ENCODE measurements around the gene ITGB8.
A peak's percentile ranks its signal among the peaks of the same experiment; 100 is the strongest.

Gene ITGB8

DNA sequence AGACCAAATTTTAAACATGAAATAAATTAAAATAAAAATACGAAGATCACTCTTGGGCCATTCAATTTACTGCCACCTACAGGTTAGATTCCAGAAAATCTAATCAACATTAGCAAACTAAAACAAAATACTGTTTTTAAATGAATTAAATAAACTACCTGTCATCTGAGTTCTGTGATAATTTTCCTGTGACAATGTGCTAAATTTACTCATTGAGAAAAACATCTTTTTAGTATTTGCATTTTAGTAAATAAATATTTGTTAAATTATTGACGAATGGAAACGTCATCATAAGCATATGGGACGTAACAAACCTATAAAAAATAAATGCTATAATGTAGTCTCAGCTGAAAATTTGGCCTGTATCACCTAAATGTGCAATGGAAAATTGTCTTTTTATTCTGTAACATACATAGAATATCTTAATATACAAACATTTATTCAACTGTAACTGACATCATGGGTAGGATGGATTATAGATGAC, 72.1 kb downstream of the ITGB8 start:
- no peak overlapping the region for H3K27ac ChIP-seq
- no peaks in the 10 kb centered on the region for H4K20me1 ChIP-seq (ENCODE audit: insufficient read depth)
- no peaks in the 10 kb centered on the region for H3K4me1 ChIP-seq (ENCODE audit: low read depth, poor library complexity, severe bottlenecking)
- no peaks in the 10 kb centered on the region for H3K27me3 ChIP-seq (ENCODE audit: insufficient read depth, low read depth)
- H3K9ac ChIP-seq: no peak overlapping the region
- TF ChIP-seq, protein P1, sequence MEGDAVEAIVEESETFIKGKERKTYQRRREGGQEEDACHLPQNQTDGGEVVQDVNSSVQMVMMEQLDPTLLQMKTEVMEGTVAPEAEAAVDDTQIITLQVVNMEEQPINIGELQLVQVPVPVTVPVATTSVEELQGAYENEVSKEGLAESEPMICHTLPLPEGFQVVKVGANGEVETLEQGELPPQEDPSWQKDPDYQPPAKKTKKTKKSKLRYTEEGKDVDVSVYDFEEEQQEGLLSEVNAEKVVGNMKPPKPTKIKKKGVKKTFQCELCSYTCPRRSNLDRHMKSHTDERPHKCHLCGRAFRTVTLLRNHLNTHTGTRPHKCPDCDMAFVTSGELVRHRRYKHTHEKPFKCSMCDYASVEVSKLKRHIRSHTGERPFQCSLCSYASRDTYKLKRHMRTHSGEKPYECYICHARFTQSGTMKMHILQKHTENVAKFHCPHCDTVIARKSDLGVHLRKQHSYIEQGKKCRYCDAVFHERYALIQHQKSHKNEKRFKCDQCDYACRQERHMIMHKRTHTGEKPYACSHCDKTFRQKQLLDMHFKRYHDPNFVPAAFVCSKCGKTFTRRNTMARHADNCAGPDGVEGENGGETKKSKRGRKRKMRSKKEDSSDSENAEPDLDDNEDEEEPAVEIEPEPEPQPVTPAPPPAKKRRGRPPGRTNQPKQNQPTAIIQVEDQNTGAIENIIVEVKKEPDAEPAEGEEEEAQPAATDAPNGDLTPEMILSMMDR (conservative IDR thresholded peaks at IDR 0.05; ENCODE audit: low read depth, low read length): peak; percentile 45
- H3K4me2 ChIP-seq: no peak overlapping the region
- H2AFZ ChIP-seq (ENCODE audit: low read depth): no peak overlapping the region
- H3K79me2 ChIP-seq (ENCODE audit: insufficient read depth, low read depth): no peaks in the 10 kb centered on the region
- peaks cover 5% of the 10 kb centered on the region; the same call in 1 of the 2 replicates for H3K36me3 ChIP-seq (ENCODE audit: insufficient read depth)
- no peak overlapping the region for H3K4me3 ChIP-seq (IDR thresholded peaks at IDR 0.05; ENCODE audit: insufficient read depth, low read depth, low read length)

DNA sequence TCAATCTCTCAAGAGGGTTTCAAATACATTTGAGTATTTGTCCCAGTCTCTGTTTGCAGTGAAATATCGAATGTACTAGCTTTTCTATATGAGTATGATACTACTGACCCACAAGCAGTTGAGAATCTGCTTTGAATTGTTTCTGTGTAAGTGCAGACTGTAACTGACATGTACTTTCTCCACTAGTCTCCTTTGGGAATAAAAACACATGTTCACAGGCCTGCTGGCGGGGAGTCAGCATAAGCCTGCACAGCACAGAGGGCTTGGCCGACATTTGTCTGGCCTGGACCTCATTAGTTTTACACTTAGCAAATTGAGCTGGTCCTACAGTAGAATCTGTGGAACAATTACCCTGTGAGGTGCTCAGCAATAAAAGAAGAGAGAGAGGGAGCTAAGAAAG, 72.6 kb downstream of the ITGB8 start:
- Histone ChIP-seq H3K4me2 (no peak overlapping the region), H3K4me3 (IDR thresholded peaks at IDR 0.05; ENCODE audit: insufficient read depth, low read depth, low read length) (no peak overlapping the region), H3K27me3 (ENCODE audit: insufficient read depth, low read depth) (no peaks in the 10 kb centered on the region), H3K4me1 (ENCODE audit: low read depth, poor library complexity, severe bottlenecking) (no peaks in the 10 kb centered on the region), H2AFZ (ENCODE audit: low read depth) (no peak overlapping the region), H3K36me3 (ENCODE audit: insufficient read depth) (0 out of 2 replicates have a peak, but pooled peaks cover 5% of the 10 kb centered on the region), H3K79me2 (ENCODE audit: insufficient read depth, low read depth) (no peaks in the 10 kb centered on the region), H4K20me1 (ENCODE audit: insufficient read depth) (no peaks in the 10 kb centered on the region), H3K9ac (no peak overlapping the region), H3K27ac (no peak overlapping the region)
- TF ChIP-seq, protein P1 (conservative IDR thresholded peaks at IDR 0.05; ENCODE audit: low read depth, low read length): no peak

DNA sequence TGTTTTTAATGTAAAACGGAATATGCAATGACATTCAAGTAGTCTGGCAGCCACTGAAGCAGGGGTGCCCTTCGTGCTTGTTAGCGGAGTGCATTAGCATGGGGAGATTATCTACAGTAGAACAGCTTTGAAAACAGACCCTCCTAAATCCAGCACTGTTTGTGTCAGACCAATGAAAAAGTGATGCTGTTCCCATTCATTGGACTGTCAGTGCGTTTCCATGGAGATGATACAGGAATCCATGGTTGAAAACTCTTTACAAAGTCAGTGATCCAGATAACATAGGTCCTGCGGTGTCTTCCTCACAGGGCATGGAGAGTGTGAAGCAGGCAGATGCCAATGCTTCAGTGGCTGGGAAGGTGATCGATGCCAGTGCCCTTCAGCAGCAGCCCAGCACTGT, 73.6 kb downstream of the ITGB8 start:
- H3K27me3 ChIP-seq (ENCODE audit: insufficient read depth, low read depth): no peaks in the 10 kb centered on the region
- H3K4me2 ChIP-seq: no peak overlapping the region
- H2AFZ ChIP-seq (ENCODE audit: low read depth): no peak overlapping the region
- TF ChIP-seq, protein P1 (conservative IDR thresholded peaks at IDR 0.05; ENCODE audit: low read depth, low read length): no peak
- H3K4me3 ChIP-seq (IDR thresholded peaks at IDR 0.05; ENCODE audit: insufficient read depth, low read depth, low read length): no peak overlapping the region
- peaks cover 12% of the 10 kb centered on the region; the same call in 1 of the 2 replicates for H3K36me3 ChIP-seq (ENCODE audit: insufficient read depth)
- no peak overlapping the region for H3K9ac ChIP-seq
- H3K79me2 ChIP-seq (ENCODE audit: insufficient read depth, low read depth): no peaks in the 10 kb centered on the region
- H4K20me1 ChIP-seq (ENCODE audit: insufficient read depth): no peaks in the 10 kb centered on the region
- H3K4me1 ChIP-seq (ENCODE audit: low read depth, poor library complexity, severe bottlenecking): no peaks in the 10 kb centered on the region
- no peak overlapping the region for H3K27ac ChIP-seq

DNA sequence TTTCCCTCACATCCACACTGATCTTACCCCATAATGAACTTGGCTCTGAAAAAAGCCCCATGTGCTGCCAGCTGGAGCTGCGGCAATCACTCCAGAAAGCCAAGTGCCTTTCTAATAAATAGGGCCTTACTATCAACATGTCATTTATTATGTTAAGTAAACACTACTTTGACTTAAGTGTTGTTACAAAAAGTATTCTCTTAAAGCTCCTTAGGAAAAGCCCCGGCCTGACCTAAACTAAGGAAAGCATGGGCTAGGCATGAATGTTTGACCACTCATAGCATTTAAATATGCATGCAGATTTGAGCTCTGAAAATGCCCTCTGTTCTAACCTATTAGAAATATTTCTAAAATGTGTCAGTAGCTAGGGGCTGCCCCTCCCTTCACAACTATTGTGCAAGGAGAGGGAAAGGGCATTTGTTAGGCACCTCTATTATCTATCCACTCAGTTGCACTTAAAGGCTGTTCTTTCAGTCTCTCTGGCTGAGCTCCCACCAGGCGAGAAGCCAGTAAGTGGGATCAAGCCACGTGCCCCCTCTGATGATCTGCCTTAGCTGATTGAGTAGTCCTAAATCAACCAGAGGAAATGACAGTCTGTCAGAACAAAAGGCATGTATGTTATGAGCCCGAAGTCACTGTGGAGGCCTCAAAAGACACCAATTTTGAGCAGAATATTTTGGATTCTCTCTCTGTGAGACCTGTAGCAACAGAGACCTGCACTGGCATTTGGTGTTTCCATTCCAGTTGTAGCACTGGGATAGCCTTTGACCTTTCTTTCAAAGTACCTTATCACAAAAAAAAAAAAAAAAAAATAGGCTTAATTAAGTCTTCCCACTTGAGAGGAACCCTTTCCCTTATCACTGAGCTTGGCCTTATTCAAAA, 77.1 kb downstream of the ITGB8 start:
- H4K20me1 ChIP-seq (ENCODE audit: insufficient read depth): no peaks in the 10 kb centered on the region
- no peak overlapping the region for H3K27ac ChIP-seq
- TF ChIP-seq, protein P1 (conservative IDR thresholded peaks at IDR 0.05; ENCODE audit: low read depth, low read length): no peak
- no peak overlapping the region for H3K4me2 ChIP-seq
- no peaks in the 10 kb centered on the region for H3K4me1 ChIP-seq (ENCODE audit: low read depth, poor library complexity, severe bottlenecking)
- peaks cover 11% of the 10 kb centered on the region; the same call in 1 of the 2 replicates for H3K36me3 ChIP-seq (ENCODE audit: insufficient read depth)
- H3K79me2 ChIP-seq (ENCODE audit: insufficient read depth, low read depth): no peaks in the 10 kb centered on the region
- no peak overlapping the region for H2AFZ ChIP-seq (ENCODE audit: low read depth)
- H3K9ac ChIP-seq: no peak overlapping the region
- H3K4me3 ChIP-seq (IDR thresholded peaks at IDR 0.05; ENCODE audit: insufficient read depth, low read depth, low read length): no peak overlapping the region
- no peaks in the 10 kb centered on the region for H3K27me3 ChIP-seq (ENCODE audit: insufficient read depth, low read depth)

Measured in KMS-11 (cell line).